ENCODE measurements around the gene SGTA.

GRCh38 chr19:2820112-2820702 lies 37.1 kb upstream of the SGTA start:
- TF ChIP-seq POLR2A (IDR thresholded peaks at IDR 0.05; ENCODE audit: low read depth, low read length) (no peak), POLR2AphosphoS5 (IDR thresholded peaks at IDR 0.05; ENCODE audit: low read depth, low read length) (no peak), TAF1 (IDR thresholded peaks at IDR 0.05; ENCODE audit: low read depth, low read length) (no peak)

Measured in GM12891 (cell line).